Measurements from ENCODE around the gene SLC16A13.

SLC16A13 gene

DNA sequence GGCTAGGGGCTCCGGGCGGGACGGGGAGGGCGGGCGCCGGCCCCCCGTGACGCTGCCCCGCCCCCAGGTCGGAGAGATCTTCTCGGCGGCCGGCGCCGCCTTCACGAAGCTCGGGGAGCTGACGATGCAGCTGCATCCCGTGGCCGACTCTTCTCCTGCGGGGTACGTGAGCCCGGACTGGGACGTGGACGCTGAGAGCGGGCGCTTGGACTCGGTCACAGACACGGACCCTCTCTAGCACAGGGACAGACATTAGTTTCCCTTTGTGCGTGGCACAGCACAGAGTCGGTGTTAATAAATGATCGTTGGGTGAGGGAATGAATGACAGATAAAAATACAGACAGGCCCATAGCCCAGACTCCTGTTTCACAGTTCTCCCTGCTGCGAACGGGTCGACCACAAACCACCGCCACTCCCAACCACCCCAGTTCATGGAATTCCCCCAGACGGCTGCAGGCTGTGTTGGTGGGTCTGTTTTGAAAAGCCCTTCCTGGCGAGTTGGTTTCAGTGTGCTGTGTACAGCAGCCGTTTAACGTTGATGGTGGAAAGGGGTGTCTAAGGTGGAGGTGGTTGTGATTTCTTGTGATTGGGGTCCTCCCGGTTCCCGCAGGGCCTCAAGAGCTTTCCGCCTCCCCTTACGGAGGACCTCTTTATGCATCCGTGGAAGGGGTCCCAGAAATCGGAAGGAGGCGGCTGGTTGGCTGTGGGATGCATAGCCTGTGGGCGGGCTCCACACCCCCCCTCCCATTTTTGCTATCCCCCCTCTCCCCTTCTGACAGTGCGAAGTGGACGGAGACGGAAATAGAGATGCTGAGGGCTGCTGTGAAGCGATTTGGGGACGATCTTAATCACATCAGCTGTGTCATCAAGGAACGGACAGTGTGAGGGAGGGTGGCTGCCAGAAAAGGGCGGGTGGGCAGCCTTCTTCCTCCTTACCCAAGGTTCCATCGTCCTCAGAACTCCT is 20.5 kb upstream of the SLC16A13 start:
- H3K36me3 ChIP-seq (ENCODE audit: control insufficient read depth, insufficient read depth, low read length, severe bottlenecking): no peaks in the 10 kb centered on the region
- no peaks in the 10 kb centered on the region for H3K9me3 ChIP-seq (ENCODE audit: control insufficient read depth, low read length)
- H3K4me1 ChIP-seq (ENCODE audit: control insufficient read depth, insufficient read depth, low read length): peaks cover 64% of the 10 kb centered on the region
- peak overlapping the region; percentile 90 for H3K9ac ChIP-seq (ENCODE audit: low read length)
- DNase-seq (ENCODE audit: low read depth): peak; percentile 73
- H3K4me3 ChIP-seq (ENCODE audit: low read length): peak overlapping the region; percentile 83
- no peaks in the 10 kb centered on the region for H3K27me3 ChIP-seq (replicated peaks; ENCODE audit: control insufficient read depth, insufficient read depth, low read length)

- Histone ChIP-seq H3K9me3 (ENCODE audit: control insufficient read depth, low read length) (no peaks in the 10 kb centered on the region), H3K9ac (ENCODE audit: low read length) (peak overlapping the region; percentile 90), H3K4me1 (ENCODE audit: control insufficient read depth, insufficient read depth, low read length) (peaks cover 59% of the 10 kb centered on the region), H3K27me3 (replicated peaks; ENCODE audit: control insufficient read depth, insufficient read depth, low read length) (no peaks in the 10 kb centered on the region), H3K36me3 (ENCODE audit: control insufficient read depth, insufficient read depth, low read length, severe bottlenecking) (no peaks in the 10 kb centered on the region), H3K4me3 (ENCODE audit: low read length) (no peak overlapping the region)
- DNase-seq (ENCODE audit: low read depth): no peak
Observed at GRCh38 chr17:7016418-7016817, 19.4 kb upstream of the SLC16A13 start.

- H3K36me3 ChIP-seq (ENCODE audit: control insufficient read depth, insufficient read depth, low read length, severe bottlenecking): no peaks in the 10 kb centered on the region
- H3K27me3 ChIP-seq (replicated peaks; ENCODE audit: control insufficient read depth, insufficient read depth, low read length): no peaks in the 10 kb centered on the region
- no peaks in the 10 kb centered on the region for H3K9me3 ChIP-seq (ENCODE audit: control insufficient read depth, low read length)
- H3K9ac ChIP-seq (ENCODE audit: low read length): peak overlapping the region; percentile 87
- peaks cover 63% of the 10 kb centered on the region for H3K4me1 ChIP-seq (ENCODE audit: control insufficient read depth, insufficient read depth, low read length)
- no peak overlapping the region for H3K4me3 ChIP-seq (ENCODE audit: low read length)
- DNase-seq (ENCODE audit: low read depth): no peak
Observed at GRCh38 chr17:7016886-7017826, 18.7 kb upstream of the SLC16A13 start.

GRCh38 chr17:7017827-7018200 is 18.0 kb upstream of the SLC16A13 start:
- Histone ChIP-seq H3K4me1 (ENCODE audit: control insufficient read depth, insufficient read depth, low read length) (peaks cover 63% of the 10 kb centered on the region), H3K36me3 (ENCODE audit: control insufficient read depth, insufficient read depth, low read length, severe bottlenecking) (no peaks in the 10 kb centered on the region), H3K4me3 (ENCODE audit: low read length) (peak overlapping the region; percentile 80), H3K9me3 (ENCODE audit: control insufficient read depth, low read length) (no peaks in the 10 kb centered on the region), H3K27me3 (replicated peaks; ENCODE audit: control insufficient read depth, insufficient read depth, low read length) (no peaks in the 10 kb centered on the region), H3K9ac (ENCODE audit: low read length) (peak overlapping the region; percentile 87)
- DNase-seq (ENCODE audit: low read depth): no peak

- H3K4me3 ChIP-seq (ENCODE audit: low read length): peak overlapping the region; percentile 80
- DNase-seq (ENCODE audit: low read depth): no peak
Observed at GRCh38 chr17:7018331-7018964, 17.4 kb upstream of the SLC16A13 start.

GRCh38 chr17:7019367-7019766 is 16.4 kb upstream of the SLC16A13 start:
- Histone ChIP-seq H3K27me3 (replicated peaks; ENCODE audit: control insufficient read depth, insufficient read depth, low read length) (no peaks in the 10 kb centered on the region), H3K4me3 (ENCODE audit: low read length) (peak overlapping the region; percentile 80), H3K4me1 (ENCODE audit: control insufficient read depth, insufficient read depth, low read length) (peaks cover 59% of the 10 kb centered on the region), H3K9me3 (ENCODE audit: control insufficient read depth, low read length) (no peaks in the 10 kb centered on the region), H3K9ac (ENCODE audit: low read length) (peak overlapping the region; percentile 87), H3K36me3 (ENCODE audit: control insufficient read depth, insufficient read depth, low read length, severe bottlenecking) (no peaks in the 10 kb centered on the region)
- DNase-seq (ENCODE audit: low read depth): no peak

More at GRCh38 chr17:7018331-7018964, 17.4 kb upstream of the SLC16A13 start:
- peak overlapping the region; percentile 87 for H3K9ac ChIP-seq (ENCODE audit: low read length)
- peaks cover 65% of the 10 kb centered on the region for H3K4me1 ChIP-seq (ENCODE audit: control insufficient read depth, insufficient read depth, low read length)
- no peaks in the 10 kb centered on the region for H3K36me3 ChIP-seq (ENCODE audit: control insufficient read depth, insufficient read depth, low read length, severe bottlenecking)
- H3K9me3 ChIP-seq (ENCODE audit: control insufficient read depth, low read length): no peaks in the 10 kb centered on the region
- no peaks in the 10 kb centered on the region for H3K27me3 ChIP-seq (replicated peaks; ENCODE audit: control insufficient read depth, insufficient read depth, low read length)

DNA sequence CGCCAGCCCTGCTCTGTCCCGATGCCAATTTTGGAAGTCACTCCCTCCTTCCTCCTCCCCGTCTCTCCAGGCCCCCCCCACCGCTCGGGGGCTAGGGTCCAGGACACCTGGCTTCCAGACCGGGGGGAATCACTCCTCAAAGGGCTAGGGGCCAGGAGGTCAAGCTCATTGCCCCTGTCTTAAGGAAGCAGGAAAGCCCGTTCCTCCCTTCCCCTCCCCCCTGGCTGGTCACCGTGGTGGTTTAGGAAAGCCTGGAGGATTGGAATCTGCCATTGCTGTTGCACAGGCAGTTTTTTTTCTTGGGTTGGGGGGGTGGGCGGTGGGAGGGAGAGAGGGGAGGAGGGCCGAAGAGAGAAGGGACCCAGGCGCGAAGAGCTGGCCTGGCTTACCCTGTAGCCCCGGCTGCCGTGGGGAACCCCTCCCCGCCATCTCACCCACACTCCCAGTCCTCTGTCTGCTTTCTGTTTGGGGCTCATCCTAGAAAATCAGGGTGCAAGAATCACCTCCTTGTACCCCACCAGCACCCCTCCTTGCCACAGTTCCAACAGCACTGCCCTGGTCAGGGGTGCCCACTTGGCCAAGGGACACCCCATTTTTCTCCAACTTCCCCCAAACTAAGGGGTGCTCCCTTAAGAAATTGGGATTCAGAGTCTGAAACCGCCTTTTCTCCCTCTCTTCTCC is 15.8 kb upstream of the SLC16A13 start:
- H3K4me3 ChIP-seq (ENCODE audit: low read length): peak overlapping the region; percentile 80
- H3K36me3 ChIP-seq (ENCODE audit: control insufficient read depth, insufficient read depth, low read length, severe bottlenecking): no peaks in the 10 kb centered on the region
- no peaks in the 10 kb centered on the region for H3K9me3 ChIP-seq (ENCODE audit: control insufficient read depth, low read length)
- H3K4me1 ChIP-seq (ENCODE audit: control insufficient read depth, insufficient read depth, low read length): peaks cover 59% of the 10 kb centered on the region
- DNase-seq (ENCODE audit: low read depth): peak; percentile 53
- peak overlapping the region; percentile 87 for H3K9ac ChIP-seq (ENCODE audit: low read length)
- H3K27me3 ChIP-seq (replicated peaks; ENCODE audit: control insufficient read depth, insufficient read depth, low read length): no peaks in the 10 kb centered on the region

- Histone ChIP-seq H3K4me1 (ENCODE audit: control insufficient read depth, insufficient read depth, low read length) (peaks cover 50% of the 10 kb centered on the region), H3K9ac (ENCODE audit: low read length) (peak overlapping the region; percentile 80), H3K9me3 (ENCODE audit: control insufficient read depth, low read length) (no peaks in the 10 kb centered on the region), H3K27me3 (replicated peaks; ENCODE audit: control insufficient read depth, insufficient read depth, low read length) (no peaks in the 10 kb centered on the region), H3K4me3 (ENCODE audit: low read length) (peak overlapping the region; percentile 71), H3K36me3 (ENCODE audit: control insufficient read depth, insufficient read depth, low read length, severe bottlenecking) (no peaks in the 10 kb centered on the region)
- DNase-seq (ENCODE audit: low read depth): no peak
Observed at GRCh38 chr17:7020894-7021664, 14.7 kb upstream of the SLC16A13 start.

DNA sequence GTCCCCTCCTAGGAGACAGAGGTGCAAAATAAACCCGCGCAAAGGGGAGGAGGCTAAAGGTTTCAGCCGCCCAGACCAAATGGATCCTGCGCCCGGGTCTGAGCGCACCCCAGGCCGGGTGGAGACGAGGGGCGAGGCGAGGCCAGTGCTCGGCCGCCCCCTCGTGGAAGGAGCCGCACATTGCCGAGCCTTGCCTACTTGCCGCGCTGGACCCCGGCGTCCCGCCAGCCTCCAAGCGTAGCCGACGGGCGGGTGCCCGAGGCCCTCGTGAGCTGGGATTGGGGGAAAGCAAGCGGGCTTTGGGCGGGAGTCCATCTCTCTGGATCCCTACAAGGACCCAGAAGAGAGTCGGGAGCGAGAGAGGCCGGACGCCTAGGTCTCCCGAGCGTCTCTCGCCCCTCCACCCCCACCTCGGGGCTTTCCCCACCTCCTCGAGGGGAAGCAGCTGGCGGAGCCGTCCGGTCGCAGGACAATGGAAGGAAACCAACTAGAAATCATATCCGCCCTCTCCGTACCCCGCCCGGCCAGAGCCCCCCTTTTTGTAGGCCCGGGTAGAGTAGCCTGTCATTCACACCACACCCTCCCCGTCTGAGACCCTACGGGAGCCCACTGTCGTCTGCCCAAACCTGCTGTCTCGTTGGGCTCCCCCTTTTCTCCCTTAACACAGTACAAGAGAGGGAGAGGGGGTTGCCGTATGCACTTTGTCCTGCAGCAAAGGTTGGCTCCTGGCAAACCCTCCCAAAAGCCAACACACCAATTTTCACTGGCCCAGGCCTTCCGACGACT is 13.6 kb upstream of the SLC16A13 start:
- peaks cover 44% of the 10 kb centered on the region for H3K4me1 ChIP-seq (ENCODE audit: control insufficient read depth, insufficient read depth, low read length)
- H3K9ac ChIP-seq (ENCODE audit: low read length): peak overlapping the region; percentile 80
- peak; percentile 90 for DNase-seq (ENCODE audit: low read depth)
- no peaks in the 10 kb centered on the region for H3K9me3 ChIP-seq (ENCODE audit: control insufficient read depth, low read length)
- H3K4me3 ChIP-seq (ENCODE audit: low read length): peak overlapping the region; percentile 71
- no peaks in the 10 kb centered on the region for H3K36me3 ChIP-seq (ENCODE audit: control insufficient read depth, insufficient read depth, low read length, severe bottlenecking)
- H3K27me3 ChIP-seq (replicated peaks; ENCODE audit: control insufficient read depth, insufficient read depth, low read length): no peaks in the 10 kb centered on the region
